Cardiac fibroblast (primary cell): Measurements from ENCODE around the gene CMTR1.

Source experiments
- DNase-seq, 2 donors: peaks; one replicate each; pipeline versions ENCODE4 v3.0.0 to v3.0.0-alpha.2; 2010; ENCODE audit warnings: low read depth in 2 of 2
- H3K4me3 ChIP-seq, 2 donors: replicated peaks in 1 of 2; 1 replicate in 1 of 2; 2 replicates in 1 of 2; pipeline ENCODE4 v1.5.1; 2011; ENCODE audit warnings: low read depth in 2 of 2, low read length in 2 of 2, mild to moderate bottlenecking in 2 of 2, moderate library complexity in 1 of 2
- CTCF ChIP-seq: IDR thresholded peaks from one replicate; pipeline ENCODE4 v1.5.1; 2011; ENCODE audit warnings: low read depth, mild to moderate bottlenecking, low read length, inconsistent platforms

CMTR1 gene

GRCh38 chr6:37432916-37433656, at the start of gene CMTR1:
Gene CMTR1 (plus strand): TSS chr6:37433221. CDS start chr6:37435630, 2,409 bp downstream.
- DNase-seq: peak; percentile 90 to 93
- H3K4me3 ChIP-seq: peak within 1 kb of the TSS; percentile 84 to 87
- TF ChIP-seq CTCF: no peak

GRCh38 chr6:37388578-37388977, 44.4 kb upstream of the CMTR1 start:
- no peak overlapping the region for H3K4me3 ChIP-seq
- DNase-seq: no peak
- no peak for TF ChIP-seq CTCF

GRCh38 chr6:37389857-37390256, 43.2 kb upstream of the CMTR1 start:
- no peak overlapping the region for H3K4me3 ChIP-seq
- DNase-seq: no peak
- TF ChIP-seq CTCF: no peak

- DNase-seq: no peak
- no peak overlapping the region for H3K4me3 ChIP-seq
- no peak for TF ChIP-seq CTCF
Measured at GRCh38 chr6:37391120-37391519, 41.9 kb upstream of the CMTR1 start.

- H3K4me3 ChIP-seq: no peak overlapping the region
- no peak for DNase-seq
- no peak for TF ChIP-seq CTCF
Measured at GRCh38 chr6:37392821-37393220, 40.2 kb upstream of the CMTR1 start.

GRCh38 chr6:37393381-37393929, 39.6 kb upstream of the CMTR1 start:
- no peak for DNase-seq
- TF ChIP-seq CTCF: no peak
- H3K4me3 ChIP-seq: no peak overlapping the region
